SK-N-MC (cell line): ENCODE measurements around the gene CFP.

Experiments
- EZH2 ChIP-seq: fragments of 200-600 bp; sonication (generic); IDR thresholded peaks from one replicate; pipeline ENCODE4 v1.6.1; 2017; ENCODE audit warnings: antibody characterized with exemption
- FOXP2 ChIP-seq: optimal IDR thresholded peaks from 2 replicates; pipeline ENCODE3; 2011; ENCODE audit warnings: mild to moderate bottlenecking, moderate library complexity; ENCODE audit not compliant: insufficient read depth; ENCODE audit errors: extremely low read length, control extremely low read depth
- POLR2AphosphoS5 ChIP-seq: IDR thresholded peaks from 2 replicates; pipeline ENCODE4 v1.6.1; 2012; ENCODE audit warnings: mild to moderate bottlenecking, low read depth, low read length, borderline replicate concordance

- TF ChIP-seq EZH2 (no peak), POLR2AphosphoS5 (no peak), FOXP2 (no peak)
These were observed 17.3 kb downstream of the CFP start for GRCh38 chrX:47612418-47612817.
